HG03378 (cell line): ENCODE results near the gene OCIAD1.
"Not testable (repeated sequence)": the region's sequence is repeated elsewhere in the genome, so short reads cannot be mapped to it uniquely, and the experiment has no call there.

Experiments
- ATAC-seq: cut with Tn5 transposase; IDR thresholded peaks from one replicate; pipeline ENCODE4 v1.9.1; 2021; ENCODE audit warnings: mild to moderate bottlenecking, moderate library complexity; ENCODE audit not compliant: unreplicated experiment

OCIAD1 gene

GRCh38 chr4:48816971-48817370 is 13.9 kb upstream of the OCIAD1 start:
- ATAC-seq: no peak

- not testable (repeated sequence) for ATAC-seq
Measured at GRCh38 chr4:48821431-48821830, 9.5 kb upstream of the OCIAD1 start.

- ATAC-seq: no peak
Measured at GRCh38 chr4:48827622-48828021, 3.3 kb upstream of the OCIAD1 start.

GRCh38 chr4:48831532-48832030 is 693 bp downstream of the OCIAD1 start:
- no peak for ATAC-seq

- no peak for ATAC-seq
Measured at GRCh38 chr4:48832571-48832970, 1.7 kb downstream of the OCIAD1 start.

- ATAC-seq: no peak
Measured at GRCh38 chr4:48836658-48837057, 5.8 kb downstream of the OCIAD1 start.

- no peak for ATAC-seq
Measured at GRCh38 chr4:48841045-48841827, 10.3 kb downstream of the OCIAD1 start.

GRCh38 chr4:48844843-48845242 is 14.0 kb downstream of the OCIAD1 start:
- ATAC-seq: no peak

GRCh38 chr4:48848799-48849198 is 17.9 kb downstream of the OCIAD1 start:
- ATAC-seq: not testable (repeated sequence)

GRCh38 chr4:48851651-48852050 is 20.8 kb downstream of the OCIAD1 start:
- ATAC-seq: no peak

- ATAC-seq: no peak
Measured at GRCh38 chr4:48853604-48854394, 22.9 kb downstream of the OCIAD1 start.

GRCh38 chr4:48854395-48854683 is 23.5 kb downstream of the OCIAD1 start:
- ATAC-seq: no peak

- no peak for ATAC-seq
Measured at GRCh38 chr4:48854982-48855381, 24.1 kb downstream of the OCIAD1 start.

GRCh38 chr4:48858130-48858529 is 27.2 kb downstream of the OCIAD1 start:
- ATAC-seq: no peak

- ATAC-seq: no peak
Measured at GRCh38 chr4:48862038-48862437, 31.1 kb downstream of the OCIAD1 start.

GRCh38 chr4:48862661-48863060 is 31.8 kb downstream of the OCIAD1 start:
- no peak for ATAC-seq

GRCh38 chr4:48863728-48864127 is 32.8 kb downstream of the OCIAD1 start:
- ATAC-seq: no peak

GRCh38 chr4:48864696-48865095 is 33.8 kb downstream of the OCIAD1 start:
- ATAC-seq: not testable (repeated sequence)

GRCh38 chr4:48877827-48878535 is 47.1 kb downstream of the OCIAD1 start:
- ATAC-seq: no peak

GRCh38 chr4:48879561-48880442 is 48.9 kb downstream of the OCIAD1 start:
- ATAC-seq: no peak

GRCh38 chr4:48881646-48882045 is 50.8 kb downstream of the OCIAD1 start:
- not testable (repeated sequence) for ATAC-seq
